H9 (cell line): ENCODE results near the gene ZNF317. TPM values are rescaled to one million over a fixed set of nuclear protein-coding genes. Genes with fewer than 3 reads are reported as not detected.

ENCODE experiments used
- DNase-seq: peaks from one replicate; pipeline ENCODE4 v3.0.0-alpha.2; 2017
- H2AFZ ChIP-seq: one replicate; pipeline ENCODE4 v1.6.1; 2013; ENCODE audit warnings: mild to moderate bottlenecking, low read length, control low read depth, moderate library complexity
- H2AK5ac ChIP-seq: 2 replicates; pipeline ENCODE4 v1.6.1; 2013; ENCODE audit warnings: low read length, control low read depth, mixed read lengths; ENCODE audit not compliant: insufficient read length
- H2BK120ac ChIP-seq: one replicate; pipeline ENCODE4 v1.6.1; 2013; ENCODE audit warnings: low read depth, mild to moderate bottlenecking, low read length, control low read depth, inconsistent platforms; ENCODE audit not compliant: poor library complexity, severe bottlenecking
- H2BK12ac ChIP-seq: 2 replicates; pipeline ENCODE4 v1.6.1; 2013; ENCODE audit warnings: low read length, control low read depth, mixed read lengths, low read depth; ENCODE audit not compliant: insufficient read length
- H2BK15ac ChIP-seq: 2 replicates; pipeline ENCODE4 v1.6.1; 2013; ENCODE audit warnings: low read depth, low read length, control low read depth
- H2BK20ac ChIP-seq: one replicate; pipeline ENCODE4 v1.6.1; 2013; ENCODE audit warnings: low read depth, mild to moderate bottlenecking, low read length, control low read depth, inconsistent platforms; ENCODE audit not compliant: poor library complexity, severe bottlenecking
- H2BK5ac ChIP-seq: 2 replicates; pipeline ENCODE4 v1.6.1; 2013; ENCODE audit warnings: low read length, control low read depth, mixed read lengths; ENCODE audit not compliant: insufficient read length
- H3K14ac ChIP-seq: 2 replicates; pipeline ENCODE4 v1.6.1; 2013; ENCODE audit warnings: low read length, control low read depth; ENCODE audit not compliant: insufficient read depth
- H3K18ac ChIP-seq: 2 replicates; pipeline ENCODE4 v1.6.1; 2013; ENCODE audit warnings: low read depth, mild to moderate bottlenecking, mixed read lengths, low read length, control low read depth; ENCODE audit not compliant: insufficient read length
- H3K23ac ChIP-seq: 2 replicates; pipeline ENCODE4 v1.6.1; 2013; ENCODE audit warnings: low read length, control low read depth, mixed read lengths, low read depth; ENCODE audit not compliant: insufficient read length
- H3K23me2 ChIP-seq: 2 replicates; pipeline ENCODE4 v1.6.1; 2013; ENCODE audit warnings: low read depth, mild to moderate bottlenecking, mixed read lengths, low read length, control low read depth; ENCODE audit not compliant: insufficient read length, poor library complexity, severe bottlenecking
- H3K27ac ChIP-seq: 2 replicates; pipeline ENCODE4 v1.5.1; 2013; ENCODE audit warnings: low read length, control low read depth, mixed read lengths, low read depth; ENCODE audit not compliant: insufficient read length
- H3K27me3 ChIP-seq: 2 replicates; pipeline ENCODE4 v1.6.1; 2013; ENCODE audit warnings: low read length, control low read depth, inconsistent platforms; ENCODE audit not compliant: insufficient read depth
- H3K4ac ChIP-seq: 2 replicates; pipeline ENCODE4 v1.6.1; 2013; ENCODE audit warnings: low read depth, mild to moderate bottlenecking, control low read depth, inconsistent platforms, low read length, moderate library complexity
- H3K4me1 ChIP-seq: 2 replicates; pipeline ENCODE4 v1.6.1; 2013; ENCODE audit warnings: low read length, control low read depth, inconsistent platforms; ENCODE audit not compliant: insufficient read depth
- H3K4me2 ChIP-seq: 2 replicates; pipeline ENCODE4 v1.6.1; 2013; ENCODE audit warnings: low read length, control low read depth, mixed read lengths; ENCODE audit not compliant: insufficient read length, insufficient read depth
- H3K56ac ChIP-seq: 2 replicates; pipeline ENCODE4 v1.6.1; 2013; ENCODE audit warnings: low read depth, mild to moderate bottlenecking, mixed read lengths, low read length, control low read depth; ENCODE audit not compliant: insufficient read length
- H3K79me1 ChIP-seq: 2 replicates; pipeline ENCODE4 v1.6.1; 2013; ENCODE audit warnings: low read depth, mild to moderate bottlenecking, moderate library complexity, low read length, control low read depth, inconsistent platforms; ENCODE audit not compliant: insufficient read depth, poor library complexity, severe bottlenecking
- H3K79me2 ChIP-seq: 2 replicates; pipeline ENCODE4 v1.6.1; 2013; ENCODE audit warnings: low read length, control low read depth, inconsistent platforms; ENCODE audit not compliant: insufficient read depth
- H3K9ac ChIP-seq: 2 replicates; pipeline ENCODE4 v1.6.1; 2013; ENCODE audit warnings: low read length, control low read depth, mixed read lengths; ENCODE audit not compliant: insufficient read length; ENCODE audit errors: extremely low read depth
- H3K9me3 ChIP-seq: one replicate; pipeline ENCODE4 v1.6.1; 2013; ENCODE audit warnings: low read depth, low read length, inconsistent platforms; ENCODE audit not compliant: control insufficient read depth
- H3T11ph ChIP-seq: one replicate; pipeline ENCODE4 v1.6.1; 2013; ENCODE audit warnings: mild to moderate bottlenecking, low read length, control low read depth, inconsistent platforms
- H4K20me1 ChIP-seq: one replicate; pipeline ENCODE4 v1.6.1; 2013; ENCODE audit not compliant: control insufficient read depth, insufficient read length, insufficient read depth
- H4K5ac ChIP-seq: 2 replicates; pipeline ENCODE4 v1.6.1; 2013; ENCODE audit warnings: low read depth, mild to moderate bottlenecking, mixed read lengths, low read length, control low read depth; ENCODE audit not compliant: insufficient read length
- H4K8ac ChIP-seq: replicated peaks from 2 replicates; pipeline ENCODE4 v1.6.1; 2013; ENCODE audit warnings: low read length, control low read depth, mixed read lengths, low read depth; ENCODE audit not compliant: insufficient read length
- H4K91ac ChIP-seq: 2 replicates; pipeline ENCODE4 v1.6.1; 2013; ENCODE audit warnings: low read depth, mild to moderate bottlenecking, moderate library complexity, mixed read lengths, low read length, control low read depth; ENCODE audit not compliant: insufficient read length
- H3K27ac Mint-ChIP-seq, 3 experiments: 2 replicates in 2 of 3; 3 replicates in 1 of 3; pipeline ENCODE4 v1.8.0; 2020 to 2021; ENCODE audit warnings: mixed read lengths in 3 of 3, mild to moderate bottlenecking in 1 of 3, moderate library complexity in 1 of 3
- H3K27me3 Mint-ChIP-seq: 2 replicates; pipeline ENCODE4 v1.8.0; 2021; ENCODE audit warnings: low read depth, mild to moderate bottlenecking, moderate library complexity, mixed read lengths
- H3K36me3 Mint-ChIP-seq, 3 experiments: 2 replicates in 2 of 3; 3 replicates in 1 of 3; pipeline ENCODE4 v1.8.0; 2020 to 2021; ENCODE audit warnings: low read depth in 3 of 3, mixed read lengths in 3 of 3; ENCODE audit not compliant: insufficient read depth in 1 of 3
- H3K4me1 Mint-ChIP-seq, 2 experiments: 2 replicates each; pipeline ENCODE4 v1.8.0; 2020; ENCODE audit warnings: mixed read lengths in 2 of 2
- H3K4me3 Mint-ChIP-seq, 2 experiments: 2 replicates in 1 of 2; 3 replicates in 1 of 2; pipeline ENCODE4 v1.8.0; 2020 to 2021; ENCODE audit warnings: mild to moderate bottlenecking in 2 of 2, mixed read lengths in 2 of 2, moderate library complexity in 1 of 2
- H3K9me3 Mint-ChIP-seq, 2 experiments: 2 replicates in 1 of 2; 3 replicates in 1 of 2; pipeline ENCODE4 v1.8.0; 2020; ENCODE audit warnings: mild to moderate bottlenecking in 2 of 2, mixed read lengths in 2 of 2, moderate library complexity in 1 of 2
- WGBS: extraction: QIAGEN DNeasy Blood & Tissue Kit; methylation state at CpG from one replicate; pipeline ENCODE4 v1.1.7; 2013; ENCODE audit warnings: missing lambda C conversion rate, low lambda C conversion rate, mixed read lengths; ENCODE audit not compliant: insufficient read length; ENCODE audit errors: extremely low coverage; 5-methylcytosine and 5-hydroxymethylcytosine counted together
- total RNA-seq: library from RNA; stranded (reverse); gene quantifications from 2 replicates; pipeline ENCODE4 v1.2.1, GENCODE V29; 2021
- TF ChIP-seq, protein P1 (sequence below): fragments of 200-600 bp; sonication (generic); conservative IDR thresholded peaks from 3 replicates; pipeline ENCODE4 v1.8.0; 2021; ENCODE audit warnings: antibody characterized with exemption, mild to moderate bottlenecking

Gene ZNF317
- total RNA-seq, 1 experiment from 2014 or later: 52.8 TPM

DNA sequence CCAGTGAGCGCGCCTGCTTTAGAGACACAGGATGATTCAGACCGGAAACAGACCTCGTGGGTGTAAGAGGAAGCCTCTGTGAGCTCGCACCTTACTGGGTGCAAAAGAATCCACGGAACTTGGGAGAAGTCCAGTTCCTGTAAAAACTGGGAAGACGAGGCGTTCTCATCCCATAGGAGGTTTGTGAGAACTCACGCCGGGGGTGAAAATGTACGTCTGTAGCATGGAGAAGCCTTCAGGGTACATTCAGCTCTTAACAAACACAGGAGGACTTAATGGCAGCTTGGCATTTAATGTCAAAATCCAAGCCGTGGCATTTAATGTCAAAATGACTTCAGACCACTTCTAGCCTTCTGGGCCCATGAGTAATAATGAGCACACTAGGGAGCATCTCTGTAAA, 21.2 kb downstream of the ZNF317 start:
- Histone ChIP-seq H3K23ac (no peak overlapping the region), H2AK5ac (no peak overlapping the region), H2BK120ac (no peak overlapping the region), H3K27me3 (no peaks in the 10 kb centered on the region), H3K4me2 (no peak overlapping the region), H2BK5ac (no peak overlapping the region), H4K91ac (no peak overlapping the region), H3K4me1 (no peaks in the 10 kb centered on the region), H4K8ac (no peak overlapping the region), H3K27ac (no peak overlapping the region), H4K20me1 (no peaks in the 10 kb centered on the region), H3K56ac (no peak overlapping the region), H3K79me1 (peaks cover 15% of the 10 kb centered on the region), H2BK15ac (no peak overlapping the region), H3T11ph (no peak overlapping the region), H2AFZ (no peak overlapping the region), H3K79me2 (peaks cover under 1% of the 10 kb centered on the region; the same call in 1 of the 2 replicates), H2BK12ac (no peak overlapping the region), H3K18ac (no peak overlapping the region), H3K23me2 (no peaks in the 10 kb centered on the region), H3K14ac (no peak overlapping the region), H3K9me3 (peaks cover 7% of the 10 kb centered on the region), H3K9ac (no peak overlapping the region), H4K5ac (no peak overlapping the region), H2BK20ac (no peak overlapping the region), H3K4ac (no peak overlapping the region)
- peaks cover 81 to 85% (median 83%) of the 10 kb centered on the region in 3 experiments for H3K36me3 Mint-ChIP-seq
- no peak for DNase-seq
- no peak overlapping the region for H3K4me3 Mint-ChIP-seq
- H3K27ac Mint-ChIP-seq: no peak overlapping the region
- no peaks in the 10 kb centered on the region; the same call in 1 of the 2 replicates for H3K27me3 Mint-ChIP-seq
- TF ChIP-seq, protein P1, sequence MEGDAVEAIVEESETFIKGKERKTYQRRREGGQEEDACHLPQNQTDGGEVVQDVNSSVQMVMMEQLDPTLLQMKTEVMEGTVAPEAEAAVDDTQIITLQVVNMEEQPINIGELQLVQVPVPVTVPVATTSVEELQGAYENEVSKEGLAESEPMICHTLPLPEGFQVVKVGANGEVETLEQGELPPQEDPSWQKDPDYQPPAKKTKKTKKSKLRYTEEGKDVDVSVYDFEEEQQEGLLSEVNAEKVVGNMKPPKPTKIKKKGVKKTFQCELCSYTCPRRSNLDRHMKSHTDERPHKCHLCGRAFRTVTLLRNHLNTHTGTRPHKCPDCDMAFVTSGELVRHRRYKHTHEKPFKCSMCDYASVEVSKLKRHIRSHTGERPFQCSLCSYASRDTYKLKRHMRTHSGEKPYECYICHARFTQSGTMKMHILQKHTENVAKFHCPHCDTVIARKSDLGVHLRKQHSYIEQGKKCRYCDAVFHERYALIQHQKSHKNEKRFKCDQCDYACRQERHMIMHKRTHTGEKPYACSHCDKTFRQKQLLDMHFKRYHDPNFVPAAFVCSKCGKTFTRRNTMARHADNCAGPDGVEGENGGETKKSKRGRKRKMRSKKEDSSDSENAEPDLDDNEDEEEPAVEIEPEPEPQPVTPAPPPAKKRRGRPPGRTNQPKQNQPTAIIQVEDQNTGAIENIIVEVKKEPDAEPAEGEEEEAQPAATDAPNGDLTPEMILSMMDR: no peak
- peaks cover 25 to 52% of the 10 kb centered on the region in 2 experiments for H3K9me3 Mint-ChIP-seq
- H3K4me1 Mint-ChIP-seq: no peaks in the 10 kb centered on the region
- no CpG with 5 or more reads among the region's 12 CpGs for WGBS
